ENCODE data around the gene AURKA.
A peak's percentile ranks its signal among the peaks of the same experiment; 100 is the strongest.

DNA sequence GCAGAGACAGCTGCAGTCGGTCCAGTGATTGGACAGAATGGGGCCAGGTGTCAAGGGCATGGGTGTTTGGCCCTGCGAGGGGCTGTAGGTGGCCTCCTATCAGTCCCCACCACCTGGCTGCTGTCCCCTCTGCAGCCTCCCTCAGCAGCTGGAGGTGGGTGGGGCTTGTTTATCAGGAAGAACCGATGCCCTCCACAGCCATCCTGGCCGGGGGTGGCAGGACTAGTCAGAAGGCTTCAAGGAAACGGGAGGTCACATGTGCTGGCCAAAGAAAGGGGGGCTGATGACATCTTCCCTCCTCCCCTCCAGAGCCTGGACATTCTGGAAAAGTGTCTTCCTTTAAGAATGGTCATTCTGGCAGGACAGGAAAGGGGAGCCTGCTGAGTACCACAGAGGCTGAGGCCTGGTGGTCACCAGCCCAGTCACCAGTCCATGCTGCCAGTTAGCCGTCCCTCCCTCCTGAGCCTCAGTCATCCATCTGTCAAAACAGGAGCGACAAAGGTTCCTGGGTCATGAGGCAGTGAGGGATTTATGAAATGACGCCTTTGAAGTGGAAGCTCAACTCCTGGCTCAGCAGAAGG lies 29.1 kb downstream of the AURKA start:
- TF ChIP-seq HDAC2 (IDR thresholded peaks at IDR 0.05) = peak; percentile 78; the same call in 1 of the 2 replicates
- no peak for TF ChIP-seq RBBP5 (IDR thresholded peaks at IDR 0.05; ENCODE audit: borderline replicate concordance, insufficient read depth, low read length, poor library complexity, severe bottlenecking)
- no peak for TF ChIP-seq NR3C1 (CRISPR knock-in tag; IDR thresholded peaks at IDR 0.05)
- TF ChIP-seq RBM15 (IDR thresholded peaks at IDR 0.05; ENCODE audit: insufficient read depth, low read length) = no peak
- no peak for TF ChIP-seq PHF8 (IDR thresholded peaks at IDR 0.05; ENCODE audit: borderline replicate concordance, low read length)
- TF ChIP-seq LARP7 (IDR thresholded peaks at IDR 0.05) = no peak
- TF ChIP-seq, protein P1, sequence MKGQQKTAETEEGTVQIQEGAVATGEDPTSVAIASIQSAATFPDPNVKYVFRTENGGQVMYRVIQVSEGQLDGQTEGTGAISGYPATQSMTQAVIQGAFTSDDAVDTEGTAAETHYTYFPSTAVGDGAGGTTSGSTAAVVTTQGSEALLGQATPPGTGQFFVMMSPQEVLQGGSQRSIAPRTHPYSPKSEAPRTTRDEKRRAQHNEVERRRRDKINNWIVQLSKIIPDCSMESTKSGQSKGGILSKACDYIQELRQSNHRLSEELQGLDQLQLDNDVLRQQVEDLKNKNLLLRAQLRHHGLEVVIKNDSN (CRISPR knock-in tag; IDR thresholded peaks at IDR 0.05) = peak; percentile 89
- peak; percentile 91 for TF ChIP-seq RUNX1 (IDR thresholded peaks at IDR 0.05; ENCODE audit: low read depth)
- TF ChIP-seq, protein P2, sequence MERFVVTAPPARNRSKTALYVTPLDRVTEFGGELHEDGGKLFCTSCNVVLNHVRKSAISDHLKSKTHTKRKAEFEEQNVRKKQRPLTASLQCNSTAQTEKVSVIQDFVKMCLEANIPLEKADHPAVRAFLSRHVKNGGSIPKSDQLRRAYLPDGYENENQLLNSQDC (CRISPR knock-in tag; IDR thresholded peaks at IDR 0.05) = no peak
- TF ChIP-seq, protein P3, sequence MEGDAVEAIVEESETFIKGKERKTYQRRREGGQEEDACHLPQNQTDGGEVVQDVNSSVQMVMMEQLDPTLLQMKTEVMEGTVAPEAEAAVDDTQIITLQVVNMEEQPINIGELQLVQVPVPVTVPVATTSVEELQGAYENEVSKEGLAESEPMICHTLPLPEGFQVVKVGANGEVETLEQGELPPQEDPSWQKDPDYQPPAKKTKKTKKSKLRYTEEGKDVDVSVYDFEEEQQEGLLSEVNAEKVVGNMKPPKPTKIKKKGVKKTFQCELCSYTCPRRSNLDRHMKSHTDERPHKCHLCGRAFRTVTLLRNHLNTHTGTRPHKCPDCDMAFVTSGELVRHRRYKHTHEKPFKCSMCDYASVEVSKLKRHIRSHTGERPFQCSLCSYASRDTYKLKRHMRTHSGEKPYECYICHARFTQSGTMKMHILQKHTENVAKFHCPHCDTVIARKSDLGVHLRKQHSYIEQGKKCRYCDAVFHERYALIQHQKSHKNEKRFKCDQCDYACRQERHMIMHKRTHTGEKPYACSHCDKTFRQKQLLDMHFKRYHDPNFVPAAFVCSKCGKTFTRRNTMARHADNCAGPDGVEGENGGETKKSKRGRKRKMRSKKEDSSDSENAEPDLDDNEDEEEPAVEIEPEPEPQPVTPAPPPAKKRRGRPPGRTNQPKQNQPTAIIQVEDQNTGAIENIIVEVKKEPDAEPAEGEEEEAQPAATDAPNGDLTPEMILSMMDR (IDR thresholded peaks at IDR 0.05 in 2 of 3, conservative IDR thresholded peaks at IDR 0.05 in 1 of 3; ENCODE audit: insufficient read depth in 2 of 3, low read depth in 1 of 3, low read length in 3 of 3) = no peak
- TF ChIP-seq EZH2 (IDR thresholded peaks at IDR 0.05; ENCODE audit: borderline replicate concordance, low read depth, low read length) = no peak
- TF ChIP-seq, protein P4, sequence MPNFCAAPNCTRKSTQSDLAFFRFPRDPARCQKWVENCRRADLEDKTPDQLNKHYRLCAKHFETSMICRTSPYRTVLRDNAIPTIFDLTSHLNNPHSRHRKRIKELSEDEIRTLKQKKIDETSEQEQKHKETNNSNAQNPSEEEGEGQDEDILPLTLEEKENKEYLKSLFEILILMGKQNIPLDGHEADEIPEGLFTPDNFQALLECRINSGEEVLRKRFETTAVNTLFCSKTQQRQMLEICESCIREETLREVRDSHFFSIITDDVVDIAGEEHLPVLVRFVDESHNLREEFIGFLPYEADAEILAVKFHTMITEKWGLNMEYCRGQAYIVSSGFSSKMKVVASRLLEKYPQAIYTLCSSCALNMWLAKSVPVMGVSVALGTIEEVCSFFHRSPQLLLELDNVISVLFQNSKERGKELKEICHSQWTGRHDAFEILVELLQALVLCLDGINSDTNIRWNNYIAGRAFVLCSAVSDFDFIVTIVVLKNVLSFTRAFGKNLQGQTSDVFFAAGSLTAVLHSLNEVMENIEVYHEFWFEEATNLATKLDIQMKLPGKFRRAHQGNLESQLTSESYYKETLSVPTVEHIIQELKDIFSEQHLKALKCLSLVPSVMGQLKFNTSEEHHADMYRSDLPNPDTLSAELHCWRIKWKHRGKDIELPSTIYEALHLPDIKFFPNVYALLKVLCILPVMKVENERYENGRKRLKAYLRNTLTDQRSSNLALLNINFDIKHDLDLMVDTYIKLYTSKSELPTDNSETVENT (CRISPR knock-in tag; IDR thresholded peaks at IDR 0.05) = 0 out of 2 replicates have a peak, but pooled peaks have one; percentile 54
- peak; percentile 98 for TF ChIP-seq POLR2AphosphoS5 (IDR thresholded peaks at IDR 0.05; ENCODE audit: control insufficient read depth, insufficient read depth, low read depth, low read length)
- TF ChIP-seq TRIM28 (IDR thresholded peaks at IDR 0.05) = 0 out of 2 replicates have a peak, but pooled peaks have one; percentile 48

Data from K562 (cell line).